HEK293 (cell line): ENCODE measurements around the gene STK36.

Experiments
- CTCF ChIA-PET: fragments of 350-600 bp; formaldehyde crosslinking; extraction: SDS; loops from one replicate; lab custom pipeline; 2021; ENCODE audit warnings: antibody characterized with exemption; lab: Yijun Ruan, JAX
- POLR2A ChIA-PET: fragments of 300-600 bp; formaldehyde crosslinking; extraction: SDS; loops from one replicate; lab custom pipeline; 2020; ENCODE audit warnings: antibody characterized with exemption, inconsistent platforms; lab: Yijun Ruan, JAX
- H3K27ac ChIP-seq: fragments of 200-500 bp; sonication (Bioruptor generic); 2 replicates; pipeline ENCODE4 v1.5.1; 2014; ENCODE audit warnings: low read depth, low read length, control low read depth, inconsistent platforms; ENCODE audit errors: extremely low read depth
- H3K36me3 ChIP-seq, 2 experiments: fragments of 200-500 bp in 1 of 2; sonication (Bioruptor generic) in 1 of 2; 1 replicate in 1 of 2; 2 replicates in 1 of 2; pipeline ENCODE4 v1.5.1; 2014 to 2017; ENCODE audit warnings: inconsistent platforms in 2 of 2, low read length in 2 of 2; ENCODE audit not compliant: control insufficient read depth in 2 of 2, insufficient read depth in 1 of 2
- H3K4me1 ChIP-seq: fragments of 200-500 bp; sonication (Bioruptor generic); 2 replicates; pipeline ENCODE4 v1.5.1; 2014; ENCODE audit warnings: mild to moderate bottlenecking, low read length, inconsistent platforms; ENCODE audit not compliant: control insufficient read depth, insufficient read depth
- H3K4me3 ChIP-seq: 2 replicates; pipeline ENCODE4 v1.5.1; 2011; ENCODE audit warnings: low read depth, mild to moderate bottlenecking, control low read depth, low read length, moderate library complexity
- H3K9me3 ChIP-seq: fragments of 200-500 bp; sonication (Bioruptor generic); 2 replicates; pipeline ENCODE4 v1.5.1; 2014; ENCODE audit warnings: low read depth, low read length, inconsistent platforms; ENCODE audit not compliant: control insufficient read depth, insufficient read depth
- EGR2 ChIP-seq: fragments of 450-650 bp; formaldehyde crosslinking; IDR thresholded peaks from 2 replicates; pipeline ENCODE4 v1.5.1; 2016; ENCODE audit warnings: low read depth, missing biosample characterization, missing genetic modification characterization
- HOXC10 ChIP-seq: sonication (generic); formaldehyde crosslinking; IDR thresholded peaks from 2 replicates; pipeline ENCODE4 v1.8.1; 2023; ENCODE audit warnings: mild to moderate bottlenecking, missing genetic modification reagents
- KLF1 ChIP-seq: fragments of 450-650 bp; formaldehyde crosslinking; IDR thresholded peaks from 2 replicates; pipeline ENCODE4 v1.5.1; 2016; ENCODE audit warnings: missing biosample characterization, missing genetic modification characterization
- KLF8 ChIP-seq: fragments of 450-650 bp; formaldehyde crosslinking; IDR thresholded peaks from 2 replicates; pipeline ENCODE4 v1.5.1; 2016; ENCODE audit warnings: missing biosample characterization, missing genetic modification characterization
- SCRT1 ChIP-seq: fragments of 450-650 bp; formaldehyde crosslinking; IDR thresholded peaks from 2 replicates; pipeline ENCODE4 v1.5.1; 2016; ENCODE audit warnings: missing biosample characterization, missing genetic modification characterization, borderline replicate concordance
- SETDB1 ChIP-seq: IDR thresholded peaks from one replicate; pipeline ENCODE4 v1.6.1; 2017; ENCODE audit warnings: mild to moderate bottlenecking, low read length, moderate library complexity, mixed read lengths; ENCODE audit not compliant: insufficient read length
- ZFP3 ChIP-seq: fragments of 450-650 bp; formaldehyde crosslinking; IDR thresholded peaks from 2 replicates; pipeline ENCODE4 v1.5.1; 2016; ENCODE audit warnings: low read depth, missing biosample characterization, missing genetic modification characterization
- ZNF133 ChIP-seq: fragments of 450-650 bp; formaldehyde crosslinking; IDR thresholded peaks from 2 replicates; pipeline ENCODE4 v1.5.1; 2016; ENCODE audit warnings: missing biosample characterization, missing genetic modification characterization
- ZNF155 ChIP-seq: fragments of 450-650 bp; formaldehyde crosslinking; IDR thresholded peaks from 2 replicates; pipeline ENCODE4 v1.5.1; 2016; ENCODE audit warnings: missing biosample characterization, missing genetic modification characterization
- ZNF16 ChIP-seq: fragments of 450-650 bp; formaldehyde crosslinking; IDR thresholded peaks from 2 replicates; pipeline ENCODE4 v1.5.1; 2016; ENCODE audit warnings: low read depth, missing biosample characterization, missing genetic modification characterization
- ZNF214 ChIP-seq: fragments of 450-650 bp; formaldehyde crosslinking; IDR thresholded peaks from 2 replicates; pipeline ENCODE4 v1.5.1; 2017; ENCODE audit warnings: missing biosample characterization, mild to moderate bottlenecking, missing genetic modification characterization, borderline replicate concordance
- ZNF23 ChIP-seq: fragments of 450-650 bp; formaldehyde crosslinking; IDR thresholded peaks from 2 replicates; pipeline ENCODE4 v1.5.1; 2016; ENCODE audit warnings: missing biosample characterization, missing genetic modification characterization, borderline replicate concordance
- ZNF24 ChIP-seq: fragments of 450-650 bp; formaldehyde crosslinking; IDR thresholded peaks from 2 replicates; pipeline ENCODE4 v1.5.1; 2016; ENCODE audit warnings: missing biosample characterization, missing genetic modification characterization
- ZNF324 ChIP-seq: fragments of 450-650 bp; formaldehyde crosslinking; IDR thresholded peaks from 2 replicates; pipeline ENCODE4 v1.5.1; 2016; ENCODE audit warnings: missing biosample characterization, missing genetic modification characterization
- ZNF335 ChIP-seq: fragments of 450-650 bp; formaldehyde crosslinking; conservative IDR thresholded peaks from 2 replicates; pipeline ENCODE4 v1.5.1; 2016; ENCODE audit warnings: missing biosample characterization, missing genetic modification characterization
- ZNF341 ChIP-seq: fragments of 450-650 bp; formaldehyde crosslinking; IDR thresholded peaks from 2 replicates; pipeline ENCODE4; 2016; ENCODE audit warnings: low read depth, missing biosample characterization, missing genetic modification characterization
- ZNF366 ChIP-seq: fragments of 450-650 bp; formaldehyde crosslinking; conservative IDR thresholded peaks from 2 replicates; pipeline ENCODE4 v1.5.1; 2016; ENCODE audit warnings: missing biosample characterization, missing genetic modification characterization
- ZNF423 ChIP-seq: fragments of 450-650 bp; formaldehyde crosslinking; IDR thresholded peaks from 2 replicates; pipeline ENCODE4 v1.5.1; 2016; ENCODE audit warnings: missing biosample characterization, missing genetic modification characterization
- ZNF561 ChIP-seq: fragments of 450-650 bp; IDR thresholded peaks from 2 replicates; pipeline ENCODE4 v1.5.1; 2018; ENCODE audit warnings: missing biosample characterization, missing genetic modification characterization, borderline replicate concordance
- ZNF600 ChIP-seq: fragments of 450-650 bp; formaldehyde crosslinking; IDR thresholded peaks from 2 replicates; pipeline ENCODE4 v1.5.1; 2016; ENCODE audit warnings: missing biosample characterization, missing genetic modification characterization
- ZNF629 ChIP-seq: fragments of 450-650 bp; formaldehyde crosslinking; IDR thresholded peaks from 2 replicates; pipeline ENCODE4 v1.5.1; 2017; ENCODE audit warnings: missing biosample characterization, missing genetic modification characterization
- ZNF670 ChIP-seq: fragments of 450-650 bp; formaldehyde crosslinking; IDR thresholded peaks from 2 replicates; pipeline ENCODE4 v1.5.1; 2016; ENCODE audit warnings: missing biosample characterization, missing genetic modification characterization, low read depth
- ZNF777 ChIP-seq: fragments of 450-650 bp; formaldehyde crosslinking; IDR thresholded peaks from 2 replicates; pipeline ENCODE4 v1.5.1; 2017; ENCODE audit warnings: missing biosample characterization, missing genetic modification characterization, borderline replicate concordance
- ZNF785 ChIP-seq: fragments of 450-650 bp; formaldehyde crosslinking; IDR thresholded peaks from 2 replicates; pipeline ENCODE4 v1.5.1; 2016; ENCODE audit warnings: missing biosample characterization, missing genetic modification characterization
- TF ChIP-seq, protein P1 (sequence below): fragments of 450-650 bp; formaldehyde crosslinking; IDR thresholded peaks from 2 replicates; pipeline ENCODE4 v1.5.0; 2017; ENCODE audit warnings: missing biosample characterization, missing genetic modification characterization, borderline replicate concordance
- TF ChIP-seq, protein P2 (sequence below): fragments of 450-650 bp; formaldehyde crosslinking; IDR thresholded peaks from 2 replicates; pipeline ENCODE4 v1.5.1; 2016; ENCODE audit warnings: missing biosample characterization, missing genetic modification characterization
- TF ChIP-seq, protein P3 (sequence below): fragments of 450-650 bp; formaldehyde crosslinking; conservative IDR thresholded peaks from 2 replicates; pipeline ENCODE4 v1.5.1; 2016; ENCODE audit warnings: low read depth, missing biosample characterization, missing genetic modification characterization
- TF ChIP-seq, protein P4 (sequence below): fragments of 450-650 bp; formaldehyde crosslinking; IDR thresholded peaks from 2 replicates; pipeline ENCODE4 v1.5.1; 2016; ENCODE audit warnings: missing biosample characterization, missing genetic modification characterization

Gene STK36

DNA sequence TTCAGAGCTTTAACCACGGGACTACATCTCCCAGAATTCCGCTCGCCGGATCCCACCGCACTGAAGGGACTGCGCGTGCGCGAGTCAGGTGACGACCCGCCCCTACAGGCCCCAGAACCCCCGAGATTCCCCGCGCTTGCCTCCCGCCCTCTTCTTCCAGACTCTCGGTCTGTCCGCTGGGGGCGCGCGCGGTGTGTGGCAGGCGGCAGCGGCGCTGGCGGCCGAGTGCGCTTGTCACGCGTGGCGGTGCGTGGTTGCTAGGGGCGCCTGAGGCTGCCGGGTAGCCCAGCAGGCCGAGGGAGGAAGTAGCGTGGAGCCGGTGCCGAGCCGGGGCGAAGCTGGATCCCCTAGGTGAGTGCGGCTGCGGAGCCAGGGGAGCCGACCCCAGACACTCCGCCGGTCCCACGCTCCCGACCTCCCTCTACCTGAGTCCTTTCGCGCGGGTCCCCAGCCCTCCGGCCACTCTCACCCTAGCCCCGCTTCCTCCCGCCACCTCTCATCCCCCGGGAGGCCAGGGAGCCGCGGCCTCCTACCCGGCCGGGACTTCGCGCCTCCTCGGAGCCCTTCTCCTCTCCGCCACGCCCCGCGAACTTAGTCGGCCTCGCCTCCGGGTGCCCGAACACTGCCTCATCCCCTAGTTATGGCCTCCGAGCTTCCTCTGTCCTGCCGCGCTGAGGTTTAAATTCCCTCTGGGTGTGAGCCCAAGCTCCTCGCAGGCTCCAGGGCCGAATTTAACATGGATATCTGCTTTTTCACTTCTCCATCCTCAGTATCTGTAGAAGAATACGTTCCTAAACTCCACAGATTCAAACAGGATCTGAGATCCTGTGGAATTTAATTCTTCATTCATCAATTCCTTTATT is 39.0 kb downstream of the STK36 start, which contains the start of gene TTLL4:
Gene TTLL4 (plus strand): TSS at position 149 of the 863 bp plus-strand sequence. CDS start 26,842 bp downstream, outside the sequence.
- Histone ChIP-seq H3K4me3 (peak within 1 kb of the TSS; percentile 99), H3K27ac (peak within 1 kb of the TSS; percentile 83), H3K9me3 (no peaks in the 10 kb centered on the region), H3K36me3 (peaks cover 4 to 16% of the 10 kb centered on the region in 2 experiments), H3K4me1 (peaks cover 3% of the 10 kb centered on the region)
- CTCF ChIA-PET = interaction anchor here (0.6 to 2.8 kb wide), 28 partner anchors 9 to 865 kb away, joined by 3 to 41 read pairs (median 4); partner anchors contain the start of gene CYP27A1
- POLR2A ChIA-PET = interaction anchor here (0.5 to 1.8 kb wide), 8 partner anchors 10 to 441 kb away, joined by 3 to 12 read pairs (median 4); partner anchors contain the start of genes AAMP, BCS1L, PNKD and RNF25
- TF ChIP-seq ZNF366 (tag by site-specific recombination) (peak; percentile 34; the same call in 1 of the 2 replicates), ZNF155 (tag by site-specific recombination) (no peak), ZNF629 (tag by site-specific recombination) (peak; percentile 52; the same call in 1 of the 2 replicates), ZFP3 (tag by site-specific recombination) (no peak), SETDB1 (no peak), KLF8 (tag by site-specific recombination) (peak; percentile 57; the same call in 1 of the 2 replicates), ZNF335 (tag by site-specific recombination) (peak; percentile 94), ZNF777 (tag by site-specific recombination) (no peak), ZNF423 (tag by site-specific recombination) (no peak), ZNF785 (tag by site-specific recombination) (peak; percentile 93), ZNF214 (tag by site-specific recombination) (no peak), ZNF341 (tag by site-specific recombination) (peak; percentile 21; the same call in 1 of the 2 replicates), ZNF324 (tag by site-specific recombination) (peak; percentile 68; the same call in 1 of the 2 replicates), ZNF133 (tag by site-specific recombination) (no peak), ZNF600 (peak; percentile 85), ZNF561 (peak; percentile 56; the same call in 1 of the 2 replicates), HOXC10 (CRISPR knock-in tag) (no peak), ZNF670 (tag by site-specific recombination) (no peak), ZNF24 (tag by site-specific recombination) (no peak), SCRT1 (tag by site-specific recombination) (no peak), EGR2 (0 out of 2 replicates have a peak, but pooled peaks have one; percentile 5), ZNF16 (tag by site-specific recombination) (no peak), ZNF23 (tag by site-specific recombination) (no peak), KLF1 (tag by site-specific recombination) (peak; percentile 33; the same call in 1 of the 2 replicates)
- TF ChIP-seq, protein P1, sequence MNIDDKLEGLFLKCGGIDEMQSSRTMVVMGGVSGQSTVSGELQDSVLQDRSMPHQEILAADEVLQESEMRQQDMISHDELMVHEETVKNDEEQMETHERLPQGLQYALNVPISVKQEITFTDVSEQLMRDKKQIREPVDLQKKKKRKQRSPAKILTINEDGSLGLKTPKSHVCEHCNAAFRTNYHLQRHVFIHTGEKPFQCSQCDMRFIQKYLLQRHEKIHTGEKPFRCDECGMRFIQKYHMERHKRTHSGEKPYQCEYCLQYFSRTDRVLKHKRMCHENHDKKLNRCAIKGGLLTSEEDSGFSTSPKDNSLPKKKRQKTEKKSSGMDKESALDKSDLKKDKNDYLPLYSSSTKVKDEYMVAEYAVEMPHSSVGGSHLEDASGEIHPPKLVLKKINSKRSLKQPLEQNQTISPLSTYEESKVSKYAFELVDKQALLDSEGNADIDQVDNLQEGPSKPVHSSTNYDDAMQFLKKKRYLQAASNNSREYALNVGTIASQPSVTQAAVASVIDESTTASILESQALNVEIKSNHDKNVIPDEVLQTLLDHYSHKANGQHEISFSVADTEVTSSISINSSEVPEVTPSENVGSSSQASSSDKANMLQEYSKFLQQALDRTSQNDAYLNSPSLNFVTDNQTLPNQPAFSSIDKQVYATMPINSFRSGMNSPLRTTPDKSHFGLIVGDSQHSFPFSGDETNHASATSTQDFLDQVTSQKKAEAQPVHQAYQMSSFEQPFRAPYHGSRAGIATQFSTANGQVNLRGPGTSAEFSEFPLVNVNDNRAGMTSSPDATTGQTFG (tag by site-specific recombination) = no peak
- TF ChIP-seq, protein P2, sequence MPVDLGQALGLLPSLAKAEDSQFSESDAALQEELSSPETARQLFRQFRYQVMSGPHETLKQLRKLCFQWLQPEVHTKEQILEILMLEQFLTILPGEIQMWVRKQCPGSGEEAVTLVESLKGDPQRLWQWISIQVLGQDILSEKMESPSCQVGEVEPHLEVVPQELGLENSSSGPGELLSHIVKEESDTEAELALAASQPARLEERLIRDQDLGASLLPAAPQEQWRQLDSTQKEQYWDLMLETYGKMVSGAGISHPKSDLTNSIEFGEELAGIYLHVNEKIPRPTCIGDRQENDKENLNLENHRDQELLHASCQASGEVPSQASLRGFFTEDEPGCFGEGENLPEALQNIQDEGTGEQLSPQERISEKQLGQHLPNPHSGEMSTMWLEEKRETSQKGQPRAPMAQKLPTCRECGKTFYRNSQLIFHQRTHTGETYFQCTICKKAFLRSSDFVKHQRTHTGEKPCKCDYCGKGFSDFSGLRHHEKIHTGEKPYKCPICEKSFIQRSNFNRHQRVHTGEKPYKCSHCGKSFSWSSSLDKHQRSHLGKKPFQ = peak; percentile 18; the same call in 1 of the 2 replicates
- TF ChIP-seq, protein P3, sequence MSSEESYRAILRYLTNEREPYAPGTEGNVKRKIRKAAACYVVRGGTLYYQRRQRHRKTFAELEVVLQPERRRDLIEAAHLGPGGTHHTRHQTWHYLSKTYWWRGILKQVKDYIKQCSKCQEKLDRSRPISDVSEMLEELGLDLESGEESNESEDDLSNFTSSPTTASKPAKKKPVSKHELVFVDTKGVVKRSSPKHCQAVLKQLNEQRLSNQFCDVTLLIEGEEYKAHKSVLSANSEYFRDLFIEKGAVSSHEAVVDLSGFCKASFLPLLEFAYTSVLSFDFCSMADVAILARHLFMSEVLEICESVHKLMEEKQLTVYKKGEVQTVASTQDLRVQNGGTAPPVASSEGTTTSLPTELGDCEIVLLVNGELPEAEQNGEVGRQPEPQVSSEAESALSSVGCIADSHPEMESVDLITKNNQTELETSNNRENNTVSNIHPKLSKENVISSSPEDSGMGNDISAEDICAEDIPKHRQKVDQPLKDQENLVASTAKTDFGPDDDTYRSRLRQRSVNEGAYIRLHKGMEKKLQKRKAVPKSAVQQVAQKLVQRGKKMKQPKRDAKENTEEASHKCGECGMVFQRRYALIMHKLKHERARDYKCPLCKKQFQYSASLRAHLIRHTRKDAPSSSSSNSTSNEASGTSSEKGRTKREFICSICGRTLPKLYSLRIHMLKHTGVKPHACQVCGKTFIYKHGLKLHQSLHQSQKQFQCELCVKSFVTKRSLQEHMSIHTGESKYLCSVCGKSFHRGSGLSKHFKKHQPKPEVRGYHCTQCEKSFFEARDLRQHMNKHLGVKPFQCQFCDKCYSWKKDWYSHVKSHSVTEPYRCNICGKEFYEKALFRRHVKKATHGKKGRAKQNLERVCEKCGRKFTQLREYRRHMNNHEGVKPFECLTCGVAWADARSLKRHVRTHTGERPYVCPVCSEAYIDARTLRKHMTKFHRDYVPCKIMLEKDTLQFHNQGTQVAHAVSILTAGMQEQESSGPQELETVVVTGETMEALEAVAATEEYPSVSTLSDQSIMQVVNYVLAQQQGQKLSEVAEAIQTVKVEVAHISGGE (tag by site-specific recombination) = peak; percentile 51
- TF ChIP-seq, protein P4, sequence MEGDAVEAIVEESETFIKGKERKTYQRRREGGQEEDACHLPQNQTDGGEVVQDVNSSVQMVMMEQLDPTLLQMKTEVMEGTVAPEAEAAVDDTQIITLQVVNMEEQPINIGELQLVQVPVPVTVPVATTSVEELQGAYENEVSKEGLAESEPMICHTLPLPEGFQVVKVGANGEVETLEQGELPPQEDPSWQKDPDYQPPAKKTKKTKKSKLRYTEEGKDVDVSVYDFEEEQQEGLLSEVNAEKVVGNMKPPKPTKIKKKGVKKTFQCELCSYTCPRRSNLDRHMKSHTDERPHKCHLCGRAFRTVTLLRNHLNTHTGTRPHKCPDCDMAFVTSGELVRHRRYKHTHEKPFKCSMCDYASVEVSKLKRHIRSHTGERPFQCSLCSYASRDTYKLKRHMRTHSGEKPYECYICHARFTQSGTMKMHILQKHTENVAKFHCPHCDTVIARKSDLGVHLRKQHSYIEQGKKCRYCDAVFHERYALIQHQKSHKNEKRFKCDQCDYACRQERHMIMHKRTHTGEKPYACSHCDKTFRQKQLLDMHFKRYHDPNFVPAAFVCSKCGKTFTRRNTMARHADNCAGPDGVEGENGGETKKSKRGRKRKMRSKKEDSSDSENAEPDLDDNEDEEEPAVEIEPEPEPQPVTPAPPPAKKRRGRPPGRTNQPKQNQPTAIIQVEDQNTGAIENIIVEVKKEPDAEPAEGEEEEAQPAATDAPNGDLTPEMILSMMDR = peak; percentile 99
